Measurements from ENCODE around the gene SPNS2. TPM values are rescaled to one million over a fixed set of nuclear protein-coding genes. Genes with fewer than 3 reads are reported as not detected.

Gene SPNS2
- total RNA-seq, 1 experiment from 2014 or later = not detected

GRCh38 chr17:4583782-4584100, 85.1 kb downstream of the SPNS2 start:
- Mint-ChIP-seq H3K27me3 (ENCODE audit: insufficient read depth, unreplicated experiment) (peaks cover 60% of the 10 kb centered on the region), H3K4me3 (ENCODE audit: unreplicated experiment) (no peak overlapping the region), H3K4me1 (ENCODE audit: insufficient read depth, unreplicated experiment) (peaks cover 7% of the 10 kb centered on the region), H3K27ac (ENCODE audit: low read depth, unreplicated experiment) (no peak overlapping the region), H3K9me3 (ENCODE audit: unreplicated experiment) (no peaks in the 10 kb centered on the region), H3K36me3 (ENCODE audit: insufficient read depth, unreplicated experiment) (no peaks in the 10 kb centered on the region)
- DNase-seq (ENCODE audit: unreplicated experiment) = no peak
- CTCF ChIA-PET = interaction anchor here (0.5 kb wide), 1 partner anchor 192 kb away, joined by 3 read pairs; no protein-coding TSS in a partner anchor
- no peak for TF ChIP-seq CTCF (IDR thresholded peaks at IDR 0.05; ENCODE audit: unreplicated experiment)
- intact Hi-C loops (cut with micrococcal nuclease) = no loop called here
- no TSS peak for BruUV-seq (replicated peaks)
- POLR2A ChIA-PET = interaction anchor here (0.6 kb wide), 1 partner anchor 12 kb away, joined by 3 read pairs; no protein-coding TSS in a partner anchor

DNA sequence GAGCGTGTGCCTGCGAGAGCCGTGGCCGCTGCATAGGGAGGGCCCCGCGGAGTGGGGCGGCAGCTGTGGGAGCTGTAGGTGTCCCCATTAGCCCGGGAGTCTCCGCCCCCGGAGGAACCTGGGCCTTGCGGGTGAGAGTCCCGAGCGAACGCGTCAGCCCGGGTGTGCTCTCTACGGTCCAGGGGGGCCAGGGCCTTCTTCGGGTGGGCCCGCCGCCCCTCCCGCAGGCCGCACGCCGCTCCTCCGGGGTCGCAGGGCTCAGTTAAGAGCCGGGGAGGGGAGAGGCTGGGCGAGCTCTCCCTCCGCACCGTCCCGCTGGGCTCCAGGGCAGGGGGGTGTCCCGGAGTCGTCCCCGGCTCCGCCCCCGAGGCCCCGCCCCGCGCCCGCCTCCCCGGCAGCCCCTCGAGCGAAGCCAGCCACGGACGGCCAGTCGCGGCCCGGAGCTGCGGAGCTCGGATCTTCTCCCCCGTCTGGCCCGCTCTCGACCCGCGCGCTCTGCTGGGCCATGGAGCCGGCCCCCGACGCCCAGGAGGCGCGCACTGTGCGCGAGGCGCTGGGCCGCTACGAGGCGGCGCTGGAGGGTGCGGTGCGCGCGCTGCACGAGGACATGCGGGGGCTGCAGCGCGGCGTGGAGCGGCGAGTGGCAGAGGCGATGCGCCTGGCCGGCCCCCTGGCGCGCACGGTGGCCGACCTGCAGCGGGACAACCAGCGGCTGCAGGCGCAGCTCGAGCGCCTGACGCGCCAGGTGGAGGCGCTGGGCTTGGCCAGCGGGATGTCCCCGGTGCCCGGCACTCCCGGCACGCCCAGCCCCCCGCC, 85.6 kb downstream of the SPNS2 start, which contains the start of gene SMTNL2:
SMTNL2 (plus strand) TSS at position 429 of the 816 bp plus-strand sequence; CDS start at position 506, 77 bp downstream.
- POLR2A ChIA-PET = interaction anchor here (0.6 kb wide), 1 partner anchor 13 kb away, joined by 3 read pairs; no protein-coding TSS in a partner anchor

GRCh38 chr17:4584917-4585637, 86.4 kb downstream of the SPNS2 start:
- Mint-ChIP-seq H3K27ac (ENCODE audit: low read depth, unreplicated experiment) (no peak overlapping the region), H3K27me3 (ENCODE audit: insufficient read depth, unreplicated experiment) (peaks cover 69% of the 10 kb centered on the region), H3K4me3 (ENCODE audit: unreplicated experiment) (no peak overlapping the region), H3K36me3 (ENCODE audit: insufficient read depth, unreplicated experiment) (no peaks in the 10 kb centered on the region), H3K4me1 (ENCODE audit: insufficient read depth, unreplicated experiment) (peaks cover under 1% of the 10 kb centered on the region), H3K9me3 (ENCODE audit: unreplicated experiment) (no peaks in the 10 kb centered on the region)
- no TSS peak for BruUV-seq (replicated peaks)
- ChIA-PET POLR2A (no interaction called here), CTCF (no interaction called here)
- no peak for DNase-seq (ENCODE audit: unreplicated experiment)
- no peak for TF ChIP-seq CTCF (IDR thresholded peaks at IDR 0.05; ENCODE audit: unreplicated experiment)
- intact Hi-C loops (cut with micrococcal nuclease) = no loop called here

More for the DNA sequence above, 85.6 kb downstream of the SPNS2 start, which contains the start of gene SMTNL2:
- no peak for TF ChIP-seq CTCF (IDR thresholded peaks at IDR 0.05; ENCODE audit: unreplicated experiment)
- Mint-ChIP-seq H3K27ac (ENCODE audit: low read depth, unreplicated experiment) (no peak within 1 kb of the TSS), H3K9me3 (ENCODE audit: unreplicated experiment) (no peaks in the 10 kb centered on the region), H3K27me3 (ENCODE audit: insufficient read depth, unreplicated experiment) (peaks cover 62% of the 10 kb centered on the region), H3K4me1 (ENCODE audit: insufficient read depth, unreplicated experiment) (peaks cover 7% of the 10 kb centered on the region), H3K36me3 (ENCODE audit: insufficient read depth, unreplicated experiment) (no peaks in the 10 kb centered on the region), H3K4me3 (ENCODE audit: unreplicated experiment) (no peak within 1 kb of the TSS)
- intact Hi-C loops (cut with micrococcal nuclease) = no loop called here
- CTCF ChIA-PET = interaction anchor here (0.5 kb wide), 1 partner anchor 193 kb away, joined by 3 read pairs; no protein-coding TSS in a partner anchor
- DNase-seq (ENCODE audit: unreplicated experiment) = no peak
- no TSS peak for BruUV-seq (replicated peaks)

DNA sequence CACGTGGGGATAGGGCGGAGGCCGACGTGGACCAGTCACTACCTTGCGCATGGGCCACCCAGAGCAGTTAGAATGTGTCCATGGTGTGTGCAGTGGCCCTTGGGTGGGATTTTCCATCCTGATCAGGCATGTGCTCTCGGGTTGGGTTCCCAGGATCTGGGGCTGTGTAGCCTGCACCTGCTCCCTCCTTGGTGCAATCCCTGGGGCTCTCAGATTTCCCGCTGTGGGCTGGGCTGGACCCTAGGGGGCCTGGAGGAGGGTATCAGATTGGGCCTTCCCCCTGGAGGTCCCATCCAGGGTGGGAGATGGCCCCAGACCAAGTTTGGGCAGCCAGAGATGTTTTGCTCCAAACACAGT, 86.9 kb downstream of the SPNS2 start:
- ChIA-PET CTCF (no interaction called here), POLR2A (no interaction called here)
- Mint-ChIP-seq H3K4me3 (ENCODE audit: unreplicated experiment) (no peak overlapping the region), H3K27ac (ENCODE audit: low read depth, unreplicated experiment) (no peak overlapping the region), H3K9me3 (ENCODE audit: unreplicated experiment) (no peaks in the 10 kb centered on the region), H3K36me3 (ENCODE audit: insufficient read depth, unreplicated experiment) (no peaks in the 10 kb centered on the region), H3K4me1 (ENCODE audit: insufficient read depth, unreplicated experiment) (no peaks in the 10 kb centered on the region), H3K27me3 (ENCODE audit: insufficient read depth, unreplicated experiment) (peaks cover 75% of the 10 kb centered on the region)
- intact Hi-C loops (cut with micrococcal nuclease) = no loop called here
- BruUV-seq (replicated peaks) = no TSS peak
- no peak for TF ChIP-seq CTCF (IDR thresholded peaks at IDR 0.05; ENCODE audit: unreplicated experiment)
- no peak for DNase-seq (ENCODE audit: unreplicated experiment)
